ACC112 (cell line): Measurements from ENCODE around the gene SERPINH1.

ENCODE experiments used
- H2AFZ ChIP-seq: fragments of 200-600 bp; sonication (generic); one replicate; pipeline ENCODE4 v1.6.0; 2017; ENCODE audit warnings: antibody characterized with exemption, low read length; ENCODE audit not compliant: unreplicated experiment
- H3K27ac ChIP-seq: fragments of 200-600 bp; sonication (generic); 2 replicates; pipeline ENCODE4 v1.5.1; 2014; ENCODE audit warnings: low read depth, mild to moderate bottlenecking, antibody characterized with exemption, low read length, moderate library complexity
- H3K27me3 ChIP-seq: fragments of 200-600 bp; sonication (generic); 2 replicates; pipeline ENCODE4 v1.6.1; 2014; ENCODE audit warnings: mild to moderate bottlenecking, antibody characterized with exemption, low read length, moderate library complexity, mixed read lengths; ENCODE audit not compliant: insufficient read depth
- H3K36me3 ChIP-seq: fragments of 200-600 bp; sonication (generic); 2 replicates; pipeline ENCODE4 v1.6.1; 2016; ENCODE audit warnings: mild to moderate bottlenecking, antibody characterized with exemption, low read length, moderate library complexity, mixed read lengths; ENCODE audit not compliant: insufficient read depth
- H3K4me1 ChIP-seq: fragments of 200-600 bp; sonication (generic); one replicate; pipeline ENCODE4 v1.6.1; 2016; ENCODE audit warnings: low read length, mixed read lengths; ENCODE audit not compliant: insufficient read depth, unreplicated experiment, control insufficient read depth
- H3K4me3 ChIP-seq: fragments of 200-600 bp; sonication (generic); 2 replicates; pipeline ENCODE4 v1.5.1; 2014; ENCODE audit warnings: mild to moderate bottlenecking, low read depth, low read length
- H3K79me2 ChIP-seq: fragments of 200-600 bp; sonication (generic); one replicate; pipeline ENCODE4 v1.6.0; 2016; ENCODE audit warnings: low read length; ENCODE audit not compliant: control insufficient read depth, unreplicated experiment, insufficient read depth

Gene SERPINH1

DNA sequence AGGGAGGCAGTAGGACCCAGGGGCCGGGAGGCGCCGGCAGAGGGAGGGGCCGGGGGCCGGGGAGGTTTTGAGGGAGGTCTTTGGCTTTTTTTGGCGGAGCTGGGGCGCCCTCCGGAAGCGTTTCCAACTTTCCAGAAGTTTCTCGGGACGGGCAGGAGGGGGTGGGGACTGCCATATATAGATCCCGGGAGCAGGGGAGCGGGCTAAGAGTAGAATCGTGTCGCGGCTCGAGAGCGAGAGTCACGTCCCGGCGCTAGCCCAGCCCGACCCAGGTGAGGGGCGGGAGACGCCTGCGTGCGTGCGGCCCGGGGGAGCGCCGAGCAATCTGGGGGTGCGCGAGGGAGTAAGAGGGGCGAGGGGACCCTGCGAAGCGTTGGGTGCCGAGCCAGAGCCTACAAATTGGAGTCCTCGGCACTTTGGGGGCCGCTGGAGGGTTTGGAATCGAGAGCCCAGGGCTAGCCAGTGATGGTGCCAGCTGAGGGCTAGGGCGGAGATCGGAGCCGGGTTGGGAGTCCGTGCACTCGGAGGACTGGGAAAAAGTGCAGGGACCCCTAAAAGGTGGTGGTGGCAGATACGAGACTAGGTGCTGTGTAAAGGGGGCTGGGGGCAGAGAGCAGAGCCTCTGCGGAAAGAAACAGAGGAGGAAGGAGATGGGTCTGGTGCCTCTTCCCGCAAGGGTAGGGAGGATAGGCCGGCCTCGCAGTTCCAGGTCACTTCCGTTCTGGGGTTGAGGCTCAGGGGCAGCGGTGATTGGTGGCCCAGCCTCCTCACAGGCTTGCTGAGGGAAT is at the start of gene SERPINH1:
Gene SERPINH1 (plus strand): TSS at position 206 of the 788 bp plus-strand sequence. CDS start 4,097 bp downstream, outside the sequence.
- Histone ChIP-seq H3K27me3 (no peaks in the 10 kb centered on the region), H3K36me3 (no peaks in the 10 kb centered on the region), H3K27ac (peak within 1 kb of the TSS; percentile 94), H3K4me3 (peak within 1 kb of the TSS; percentile 92), H3K79me2 (peaks cover 54% of the 10 kb centered on the region), H3K4me1 (peaks cover 71% of the 10 kb centered on the region), H2AFZ (peak within 1 kb of the TSS; percentile 19)

GRCh38 chr11:75513250-75513649 is 48.8 kb upstream of the SERPINH1 start:
- Histone ChIP-seq H3K36me3 (no peaks in the 10 kb centered on the region), H3K4me3 (no peak overlapping the region), H3K4me1 (no peaks in the 10 kb centered on the region), H2AFZ (no peak overlapping the region), H3K79me2 (no peaks in the 10 kb centered on the region), H3K27ac (no peak overlapping the region), H3K27me3 (no peaks in the 10 kb centered on the region)

- Histone ChIP-seq H3K4me1 (no peaks in the 10 kb centered on the region), H3K79me2 (no peaks in the 10 kb centered on the region), H3K27ac (no peak overlapping the region), H3K4me3 (no peak overlapping the region), H2AFZ (no peak overlapping the region), H3K36me3 (no peaks in the 10 kb centered on the region), H3K27me3 (no peaks in the 10 kb centered on the region)
These were observed 47.5 kb upstream of the SERPINH1 start for GRCh38 chr11:75514596-75514995.

- H3K4me3 ChIP-seq: no peak overlapping the region
- no peaks in the 10 kb centered on the region for H3K4me1 ChIP-seq
- H3K27ac ChIP-seq: no peak overlapping the region
- no peaks in the 10 kb centered on the region for H3K27me3 ChIP-seq
- H3K36me3 ChIP-seq: no peaks in the 10 kb centered on the region
- H2AFZ ChIP-seq: no peak overlapping the region
- H3K79me2 ChIP-seq: no peaks in the 10 kb centered on the region
These were observed 45.9 kb upstream of the SERPINH1 start for GRCh38 chr11:75516140-75516539.

DNA sequence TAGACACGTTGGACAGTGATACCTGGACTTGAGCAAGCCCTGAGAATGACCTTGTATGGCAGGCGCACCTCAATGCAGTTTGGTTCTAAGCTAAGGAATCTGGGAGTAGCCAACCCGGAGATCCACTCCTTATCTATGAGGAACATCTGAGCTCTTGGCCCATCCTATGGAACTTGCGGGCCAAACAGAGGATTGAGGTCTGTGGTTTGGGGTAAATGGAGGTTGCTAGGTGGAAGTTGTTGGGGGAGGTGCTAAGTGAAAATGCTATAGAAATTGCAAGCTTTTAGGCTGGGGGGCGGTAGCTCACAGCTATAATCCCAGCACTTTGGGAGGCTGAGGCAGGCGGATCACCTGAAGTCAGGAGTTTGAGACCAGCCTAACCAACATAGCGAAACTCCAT is 45.2 kb upstream of the SERPINH1 start:
- Histone ChIP-seq H3K27me3 (no peaks in the 10 kb centered on the region), H3K27ac (no peak overlapping the region), H3K79me2 (no peaks in the 10 kb centered on the region), H3K36me3 (no peaks in the 10 kb centered on the region), H3K4me1 (no peaks in the 10 kb centered on the region), H2AFZ (no peak overlapping the region), H3K4me3 (no peak overlapping the region)

- no peak overlapping the region for H2AFZ ChIP-seq
- H3K36me3 ChIP-seq: no peaks in the 10 kb centered on the region
- H3K79me2 ChIP-seq: no peaks in the 10 kb centered on the region
- H3K4me3 ChIP-seq: no peak overlapping the region
- H3K27ac ChIP-seq: no peak overlapping the region
- H3K27me3 ChIP-seq: no peaks in the 10 kb centered on the region
- no peaks in the 10 kb centered on the region for H3K4me1 ChIP-seq
These were observed 43.9 kb upstream of the SERPINH1 start for GRCh38 chr11:75518204-75518549.

GRCh38 chr11:75518771-75519653 is 43.0 kb upstream of the SERPINH1 start:
- H3K4me1 ChIP-seq: no peaks in the 10 kb centered on the region
- no peak overlapping the region for H3K4me3 ChIP-seq
- no peaks in the 10 kb centered on the region for H3K79me2 ChIP-seq
- H3K27me3 ChIP-seq: no peaks in the 10 kb centered on the region
- no peak overlapping the region for H3K27ac ChIP-seq
- H2AFZ ChIP-seq: no peak overlapping the region
- no peaks in the 10 kb centered on the region for H3K36me3 ChIP-seq

DNA sequence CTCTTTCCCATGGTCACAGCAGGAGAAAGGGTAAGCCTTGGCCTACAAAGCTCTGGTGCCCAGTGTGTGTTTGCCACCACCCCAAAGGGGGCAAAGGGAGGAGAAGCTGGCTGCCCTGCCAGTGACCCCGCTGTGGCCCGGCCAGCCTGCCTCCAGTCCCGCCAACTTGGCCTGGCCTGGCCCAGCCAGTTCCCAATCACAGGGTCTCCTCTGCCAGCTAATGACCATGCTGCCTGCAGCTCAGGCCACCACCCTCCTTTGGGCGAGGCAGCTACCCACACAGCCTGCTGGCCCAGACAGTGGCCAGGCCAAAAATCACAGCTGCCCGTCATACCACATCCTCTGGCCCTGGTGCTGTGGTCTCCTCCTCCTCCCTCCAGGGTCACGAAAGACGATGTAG is 41.4 kb upstream of the SERPINH1 start:
- Histone ChIP-seq H3K4me3 (no peak overlapping the region), H2AFZ (no peak overlapping the region), H3K36me3 (no peaks in the 10 kb centered on the region), H3K79me2 (no peaks in the 10 kb centered on the region), H3K27ac (no peak overlapping the region), H3K4me1 (peaks cover 7% of the 10 kb centered on the region), H3K27me3 (peaks cover 5% of the 10 kb centered on the region; the same call in 1 of the 2 replicates)

GRCh38 chr11:75522286-75523044 is 39.6 kb upstream of the SERPINH1 start:
- Histone ChIP-seq H3K4me1 (peaks cover 7% of the 10 kb centered on the region), H3K4me3 (no peak overlapping the region), H3K27ac (no peak overlapping the region), H3K27me3 (peaks cover 5% of the 10 kb centered on the region; the same call in 1 of the 2 replicates), H3K36me3 (no peaks in the 10 kb centered on the region), H2AFZ (no peak overlapping the region), H3K79me2 (no peaks in the 10 kb centered on the region)

DNA sequence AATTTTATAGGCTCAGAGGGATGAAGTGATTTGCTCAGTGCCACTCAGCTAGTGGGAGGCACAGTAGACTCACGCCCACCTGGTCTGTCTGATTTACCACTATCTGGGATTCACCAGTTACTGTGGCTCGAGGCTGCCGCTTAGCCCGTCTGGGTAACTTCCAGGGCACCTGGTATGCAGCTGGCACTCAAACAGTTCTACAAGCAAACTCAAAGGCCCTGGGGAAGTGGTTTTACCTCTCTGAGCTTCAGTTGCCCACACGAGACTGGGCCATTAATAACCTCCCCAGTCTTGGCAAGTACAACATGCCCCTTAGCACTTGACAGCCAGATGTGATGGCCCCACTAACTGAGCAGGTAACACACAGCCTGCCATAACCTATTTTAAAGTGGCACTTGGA is 38.9 kb upstream of the SERPINH1 start:
- Histone ChIP-seq H3K79me2 (no peaks in the 10 kb centered on the region), H3K36me3 (no peaks in the 10 kb centered on the region), H3K27ac (no peak overlapping the region), H3K4me1 (peaks cover 7% of the 10 kb centered on the region), H2AFZ (no peak overlapping the region), H3K27me3 (peaks cover 5% of the 10 kb centered on the region; the same call in 1 of the 2 replicates), H3K4me3 (no peak overlapping the region)
